ENCODE results near the gene RPS6KC1. TPM values are rescaled to one million over a fixed set of nuclear protein-coding genes. Genes with fewer than 3 reads are reported as not detected.

The RPS6KC1 gene
- polyA plus RNA-seq, 4 donors, result 5.7 to 11.1 (median 5.8) TPM

DNA sequence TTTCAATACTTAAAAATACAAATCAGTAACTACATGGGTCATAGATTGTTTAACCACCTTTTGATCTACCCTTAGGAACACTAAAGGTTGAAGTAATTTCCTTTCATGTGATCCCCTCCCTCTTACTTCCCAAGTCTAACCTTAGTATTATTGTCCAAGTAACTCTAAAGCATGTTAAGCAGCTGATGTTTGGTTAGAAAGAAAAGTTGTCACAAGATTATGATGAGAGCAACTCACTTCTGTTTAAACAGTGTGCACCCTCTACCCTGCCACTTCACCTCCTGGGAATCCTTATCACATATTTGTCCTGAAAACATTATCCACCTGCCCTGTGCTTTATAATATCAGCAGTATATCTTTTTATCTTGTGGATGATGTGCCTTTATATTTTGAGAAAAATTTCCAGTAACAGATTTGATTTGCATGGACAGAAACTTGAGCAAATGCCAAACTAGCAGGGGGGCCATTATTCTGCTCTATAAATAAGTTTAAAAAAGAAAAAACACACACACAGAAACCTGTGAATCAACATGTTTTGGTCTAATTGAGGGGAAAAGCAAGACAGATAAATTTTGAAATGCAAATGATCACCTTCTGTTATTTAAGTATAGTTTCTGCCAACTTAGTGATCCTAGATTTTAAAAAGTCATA, 194.3 kb downstream of the RPS6KC1 start:
- peaks cover 0 to 5% (median 4%) of the 10 kb centered on the region in 3 donors for H3K36me3 ChIP-seq (ENCODE audit: control insufficient read depth in 3 of 3, insufficient read depth in 2 of 3, low read depth in 1 of 3, low read length in 3 of 3)
- H3K4me3 ChIP-seq (ENCODE audit: low read depth in 1 of 3, low read length in 3 of 3), result no peak overlapping the region
- H3K27ac ChIP-seq (ENCODE audit: low read depth in 1 of 3, low read length in 2 of 3), result no peak overlapping the region
- H3K9me3 ChIP-seq (ENCODE audit: control insufficient read depth in 2 of 2, insufficient read depth in 1 of 2, low read depth in 1 of 2, low read length in 1 of 2), result no peaks in the 10 kb centered on the region
- FAIRE-seq (no peak), DNase-seq (peak in 1 of 2 donors; percentile 11)
- no peaks in the 10 kb centered on the region for H3K27me3 ChIP-seq (ENCODE audit: control insufficient read depth in 3 of 3, insufficient read depth in 3 of 3, low read length in 3 of 3)
- peaks cover 0 to 21% (median 0%) of the 10 kb centered on the region in 3 donors for H3K4me1 ChIP-seq (ENCODE audit: control insufficient read depth in 3 of 3, insufficient read depth in 2 of 3, low read depth in 1 of 3, low read length in 2 of 3)

DNA sequence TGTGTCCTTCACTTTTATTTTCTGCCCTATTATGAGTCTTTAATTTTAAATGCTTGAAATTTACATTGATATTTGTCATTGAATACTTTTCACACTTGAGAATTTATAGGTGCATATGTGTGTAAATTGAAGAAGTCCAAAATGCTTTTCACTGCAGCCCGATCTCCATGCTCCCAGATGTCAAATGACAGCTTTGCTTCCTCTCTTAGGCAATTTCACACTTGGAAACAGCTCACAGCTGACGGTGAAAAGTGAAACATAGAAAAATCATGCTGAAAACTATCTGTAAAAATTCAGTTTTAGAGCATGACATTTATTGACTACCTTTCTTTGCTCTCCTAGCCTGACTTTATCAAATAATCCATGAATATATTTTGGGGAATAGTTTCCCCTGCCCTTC, 196.0 kb downstream of the RPS6KC1 start:
- Histone ChIP-seq H3K27me3 (ENCODE audit: control insufficient read depth in 3 of 3, insufficient read depth in 3 of 3, low read length in 3 of 3) (no peaks in the 10 kb centered on the region), H3K9me3 (ENCODE audit: control insufficient read depth in 2 of 2, insufficient read depth in 1 of 2, low read depth in 1 of 2, low read length in 1 of 2) (no peaks in the 10 kb centered on the region), H3K27ac (ENCODE audit: low read depth in 1 of 3, low read length in 2 of 3) (no peak overlapping the region), H3K4me1 (ENCODE audit: control insufficient read depth in 3 of 3, insufficient read depth in 2 of 3, low read depth in 1 of 3, low read length in 2 of 3) (peaks cover 0 to 33% (median 0%) of the 10 kb centered on the region in 3 donors), H3K4me3 (ENCODE audit: low read depth in 1 of 3, low read length in 3 of 3) (no peak overlapping the region), H3K36me3 (ENCODE audit: control insufficient read depth in 3 of 3, insufficient read depth in 2 of 3, low read depth in 1 of 3, low read length in 3 of 3) (peaks cover 0 to 2% (median 0%) of the 10 kb centered on the region in 3 donors)
- no peak for FAIRE-seq
- no peak for DNase-seq
- WGBS, 3 donors, result 67 to 93% (median 81%) methylated on average over 2 of the region's 2 CpGs

DNA sequence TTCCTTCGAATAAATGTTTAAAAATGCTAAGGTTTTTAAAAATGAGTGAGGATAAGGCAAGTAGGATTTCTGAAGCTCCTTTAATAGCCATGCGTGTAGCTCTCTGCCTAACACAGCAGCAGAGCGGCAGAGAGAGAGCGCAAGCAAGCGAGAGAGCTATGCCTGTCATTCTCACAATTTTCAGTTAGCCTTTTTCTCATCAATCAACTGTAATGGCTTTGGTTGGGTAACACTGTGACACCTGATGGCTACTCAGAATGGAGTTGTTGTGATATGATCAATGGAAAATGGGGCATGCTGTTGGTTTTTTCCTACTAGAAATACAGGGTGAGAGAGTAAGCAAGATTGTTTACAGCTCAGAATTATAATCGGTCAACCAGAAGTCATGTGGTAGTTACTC, 198.4 kb downstream of the RPS6KC1 start:
- 97 to 98% (median 98%) methylated on average over 6 of the region's 6 CpGs for WGBS, 3 donors
- FAIRE-seq (no peak), DNase-seq (no peak)
- Histone ChIP-seq H3K27me3 (ENCODE audit: control insufficient read depth in 3 of 3, insufficient read depth in 3 of 3, low read length in 3 of 3) (no peaks in the 10 kb centered on the region), H3K4me3 (ENCODE audit: low read depth in 1 of 3, low read length in 3 of 3) (no peak overlapping the region), H3K36me3 (ENCODE audit: control insufficient read depth in 3 of 3, insufficient read depth in 2 of 3, low read depth in 1 of 3, low read length in 3 of 3) (peaks cover 0 to 2% (median 0%) of the 10 kb centered on the region in 3 donors), H3K27ac (ENCODE audit: low read depth in 1 of 3, low read length in 2 of 3) (no peak overlapping the region), H3K4me1 (ENCODE audit: control insufficient read depth in 3 of 3, insufficient read depth in 2 of 3, low read depth in 1 of 3, low read length in 2 of 3) (peaks cover 0 to 33% (median 0%) of the 10 kb centered on the region in 3 donors), H3K9me3 (ENCODE audit: control insufficient read depth in 2 of 2, insufficient read depth in 1 of 2, low read depth in 1 of 2, low read length in 1 of 2) (no peaks in the 10 kb centered on the region)

DNA sequence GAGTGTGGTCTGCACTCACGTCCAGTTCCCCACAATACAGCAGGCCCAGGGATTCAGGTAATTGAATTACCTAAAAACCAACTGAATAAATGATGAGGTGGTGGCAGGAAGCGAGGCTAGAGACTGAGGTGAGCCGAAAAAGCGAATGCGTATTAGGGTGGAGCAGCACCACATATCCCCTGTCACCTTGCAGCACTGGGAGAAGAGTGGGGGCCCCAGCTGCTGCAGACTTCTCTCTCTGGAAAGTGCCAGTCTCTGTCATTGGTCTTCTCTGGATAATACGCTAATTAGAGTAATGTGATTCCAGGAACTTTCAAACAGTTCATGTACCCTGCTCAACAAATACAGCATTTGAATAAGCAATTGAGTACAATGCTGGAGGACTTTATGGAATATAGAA, 199.0 kb downstream of the RPS6KC1 start:
- Histone ChIP-seq H3K27ac (ENCODE audit: low read depth in 1 of 3, low read length in 2 of 3) (peak overlapping the region in 1 of 3 donors; percentile 57), H3K4me1 (ENCODE audit: control insufficient read depth in 3 of 3, insufficient read depth in 2 of 3, low read depth in 1 of 3, low read length in 2 of 3) (peaks cover 0 to 29% (median 0%) of the 10 kb centered on the region in 3 donors), H3K4me3 (ENCODE audit: low read depth in 1 of 3, low read length in 3 of 3) (no peak overlapping the region), H3K9me3 (ENCODE audit: control insufficient read depth in 2 of 2, insufficient read depth in 1 of 2, low read depth in 1 of 2, low read length in 1 of 2) (no peaks in the 10 kb centered on the region), H3K27me3 (ENCODE audit: control insufficient read depth in 3 of 3, insufficient read depth in 3 of 3, low read length in 3 of 3) (no peaks in the 10 kb centered on the region), H3K36me3 (ENCODE audit: control insufficient read depth in 3 of 3, insufficient read depth in 2 of 3, low read depth in 1 of 3, low read length in 3 of 3) (peaks cover 0 to 2% (median 0%) of the 10 kb centered on the region in 3 donors)
- FAIRE-seq (no peak), DNase-seq (no peak)
- WGBS, 3 donors, result 95 to 97% (median 95%) methylated on average over 6 of the region's 6 CpGs

DNA sequence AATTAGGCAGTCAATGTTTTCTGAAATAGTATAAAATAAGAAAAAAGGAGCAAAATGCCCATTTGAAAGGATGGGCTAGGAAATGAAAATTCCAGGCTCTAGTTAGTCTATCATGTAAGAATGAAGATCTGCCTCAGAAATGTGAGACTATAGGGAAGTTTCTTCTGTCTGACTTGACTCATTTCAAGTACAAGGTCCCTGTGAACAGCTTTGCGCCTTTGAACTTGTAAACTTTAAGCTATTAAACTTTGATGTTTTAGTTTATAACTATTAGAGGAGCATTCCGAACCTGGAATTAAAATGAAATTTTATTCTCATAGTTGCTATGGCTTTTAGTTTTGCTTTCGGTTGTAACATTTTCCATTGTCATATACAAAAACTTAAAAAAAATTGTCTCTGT, 199.4 kb downstream of the RPS6KC1 start:
- H3K27ac ChIP-seq (ENCODE audit: low read depth in 1 of 3, low read length in 2 of 3), result peak overlapping the region in 1 of 3 donors; percentile 57
- H3K9me3 ChIP-seq (ENCODE audit: control insufficient read depth in 2 of 2, insufficient read depth in 1 of 2, low read depth in 1 of 2, low read length in 1 of 2), result no peaks in the 10 kb centered on the region
- H3K27me3 ChIP-seq (ENCODE audit: control insufficient read depth in 3 of 3, insufficient read depth in 3 of 3, low read length in 3 of 3), result no peaks in the 10 kb centered on the region
- peaks cover 0 to 29% (median 0%) of the 10 kb centered on the region in 3 donors for H3K4me1 ChIP-seq (ENCODE audit: control insufficient read depth in 3 of 3, insufficient read depth in 2 of 3, low read depth in 1 of 3, low read length in 2 of 3)
- FAIRE-seq (no peak), DNase-seq (peak in 1 of 2 donors; percentile 57)
- H3K4me3 ChIP-seq (ENCODE audit: low read depth in 1 of 3, low read length in 3 of 3), result no peak overlapping the region
- H3K36me3 ChIP-seq (ENCODE audit: control insufficient read depth in 3 of 3, insufficient read depth in 2 of 3, low read depth in 1 of 3, low read length in 3 of 3), result peaks cover 0 to 2% (median 0%) of the 10 kb centered on the region in 3 donors
- 59 to 70% (median 61%) methylated on average over 3 of the region's 3 CpGs for WGBS, 3 donors

DNA sequence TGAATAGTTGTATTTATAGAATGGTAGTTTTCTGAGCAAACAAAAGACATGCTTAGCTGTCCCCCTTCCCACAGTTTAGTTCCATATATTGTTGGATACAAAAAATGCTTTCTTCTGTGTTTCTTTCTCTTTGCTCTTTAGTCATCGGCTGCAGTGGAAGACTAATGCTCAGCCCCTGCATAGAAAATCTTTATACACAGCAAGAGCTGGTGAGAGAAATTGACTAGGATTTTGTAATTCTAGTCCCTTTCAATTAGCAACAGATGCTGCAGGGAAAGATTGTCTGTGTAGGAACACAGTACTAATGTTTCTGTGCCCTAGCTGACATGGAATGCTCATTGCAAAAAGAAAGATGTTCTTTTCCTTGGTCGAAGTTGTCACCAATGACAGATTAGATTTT, 200.9 kb downstream of the RPS6KC1 start:
- Histone ChIP-seq H3K27ac (ENCODE audit: low read depth in 1 of 3, low read length in 2 of 3) (no peak overlapping the region), H3K4me1 (ENCODE audit: control insufficient read depth in 3 of 3, insufficient read depth in 2 of 3, low read depth in 1 of 3, low read length in 2 of 3) (peaks cover 0 to 29% (median 0%) of the 10 kb centered on the region in 3 donors), H3K36me3 (ENCODE audit: control insufficient read depth in 3 of 3, insufficient read depth in 2 of 3, low read depth in 1 of 3, low read length in 3 of 3) (peaks cover 0 to 1% (median 0%) of the 10 kb centered on the region in 3 donors), H3K9me3 (ENCODE audit: control insufficient read depth in 2 of 2, insufficient read depth in 1 of 2, low read depth in 1 of 2, low read length in 1 of 2) (no peaks in the 10 kb centered on the region), H3K27me3 (ENCODE audit: control insufficient read depth in 3 of 3, insufficient read depth in 3 of 3, low read length in 3 of 3) (no peaks in the 10 kb centered on the region), H3K4me3 (ENCODE audit: low read depth in 1 of 3, low read length in 3 of 3) (no peak overlapping the region)
- 87 to 93% (median 90%) methylated on average over 2 of the region's 2 CpGs for WGBS, 3 donors
- no peak for FAIRE-seq
- DNase-seq, result no peak

DNA sequence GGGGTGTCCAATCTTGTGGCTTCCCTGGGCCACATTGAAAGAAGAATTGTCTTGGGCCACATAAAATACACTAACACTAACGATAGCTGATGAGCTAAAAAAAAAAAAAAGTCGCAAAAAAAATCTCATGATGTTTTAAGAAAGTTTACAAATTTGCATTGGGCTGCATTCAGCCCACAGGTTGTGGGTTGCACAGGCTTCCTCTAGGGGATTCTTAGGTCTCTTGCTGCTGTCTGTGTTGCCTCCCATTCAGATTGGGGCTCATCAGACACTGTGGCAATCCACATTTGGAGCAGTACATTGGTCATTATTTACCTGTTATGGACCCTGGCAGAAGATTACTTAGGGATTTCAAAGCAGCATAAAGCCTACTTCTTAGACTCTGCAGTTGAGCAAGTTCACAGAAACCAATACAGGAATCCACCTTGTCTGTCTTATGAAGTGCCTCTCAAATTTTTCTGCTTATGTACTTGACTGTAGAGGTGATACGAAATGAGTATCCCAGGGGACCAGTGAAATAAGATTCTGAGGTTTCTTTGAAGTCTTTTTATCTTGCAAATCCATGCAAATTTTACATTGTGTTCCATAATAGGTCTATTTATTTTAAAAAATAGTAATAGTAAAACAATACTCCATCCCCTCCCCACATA, 205.5 kb downstream of the RPS6KC1 start:
- Histone ChIP-seq H3K4me3 (ENCODE audit: low read depth in 1 of 3, low read length in 3 of 3) (no peak overlapping the region), H3K27me3 (ENCODE audit: control insufficient read depth in 3 of 3, insufficient read depth in 3 of 3, low read length in 3 of 3) (no peaks in the 10 kb centered on the region), H3K9me3 (ENCODE audit: control insufficient read depth in 2 of 2, insufficient read depth in 1 of 2, low read depth in 1 of 2, low read length in 1 of 2) (no peaks in the 10 kb centered on the region), H3K4me1 (ENCODE audit: control insufficient read depth in 3 of 3, insufficient read depth in 2 of 3, low read depth in 1 of 3, low read length in 2 of 3) (peaks cover 0 to 4% (median 0%) of the 10 kb centered on the region in 3 donors), H3K36me3 (ENCODE audit: control insufficient read depth in 3 of 3, insufficient read depth in 2 of 3, low read depth in 1 of 3, low read length in 3 of 3) (no peaks in the 10 kb centered on the region), H3K27ac (ENCODE audit: low read depth in 1 of 3, low read length in 2 of 3) (no peak overlapping the region)
- DNase-seq, result no peak
- no peak for FAIRE-seq
- 93 to 96% (median 95%) methylated on average over 3 of the region's 3 CpGs for WGBS, 3 donors

DNA sequence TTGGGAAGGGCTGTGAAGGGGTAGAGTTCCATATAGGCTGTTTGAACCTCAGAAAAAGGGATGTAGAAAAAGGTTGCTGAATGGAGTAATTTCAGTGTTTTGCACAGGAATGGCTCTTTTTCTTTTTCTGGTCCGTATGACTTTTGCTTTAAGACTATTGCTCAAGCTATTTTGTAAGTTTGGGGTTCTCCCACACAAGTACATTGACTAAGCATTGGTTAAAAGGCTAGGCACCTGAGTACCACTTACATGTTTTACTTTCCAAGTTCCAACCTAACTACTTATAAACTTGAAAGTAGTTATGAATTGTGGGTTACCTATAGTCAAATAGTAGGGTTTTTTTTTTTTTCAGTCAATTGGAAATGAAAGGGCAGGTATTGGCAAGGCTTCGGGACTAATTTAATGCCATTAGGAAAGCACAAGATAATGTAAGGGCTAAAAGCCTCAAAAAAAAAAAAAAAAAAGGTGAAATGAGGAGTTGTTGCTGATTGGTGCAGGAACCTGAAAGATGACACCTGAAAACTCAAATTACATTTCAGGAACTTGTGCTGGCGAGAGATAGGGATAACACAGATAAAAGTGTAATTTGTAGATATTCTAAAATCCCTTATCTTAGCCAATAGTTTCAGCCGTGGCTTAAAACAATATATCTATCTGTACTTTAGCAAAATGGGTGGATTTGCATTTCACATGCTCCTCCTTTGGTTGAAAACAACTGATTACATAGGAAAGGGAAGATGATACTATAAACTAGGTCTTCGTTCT, 209.5 kb downstream of the RPS6KC1 start:
- Histone ChIP-seq H3K36me3 (ENCODE audit: control insufficient read depth in 3 of 3, insufficient read depth in 2 of 3, low read depth in 1 of 3, low read length in 3 of 3) (peaks cover 0 to 4% (median 0%) of the 10 kb centered on the region in 3 donors), H3K4me3 (ENCODE audit: low read depth in 1 of 3, low read length in 3 of 3) (no peak overlapping the region), H3K27me3 (ENCODE audit: control insufficient read depth in 3 of 3, insufficient read depth in 3 of 3, low read length in 3 of 3) (no peaks in the 10 kb centered on the region), H3K9me3 (ENCODE audit: control insufficient read depth in 2 of 2, insufficient read depth in 1 of 2, low read depth in 1 of 2, low read length in 1 of 2) (no peaks in the 10 kb centered on the region), H3K27ac (ENCODE audit: low read depth in 1 of 3, low read length in 2 of 3) (no peak overlapping the region), H3K4me1 (ENCODE audit: control insufficient read depth in 3 of 3, insufficient read depth in 2 of 3, low read depth in 1 of 3, low read length in 2 of 3) (no peaks in the 10 kb centered on the region)
- FAIRE-seq (no peak), DNase-seq (no peak)
- 74 to 82% (median 79%) methylated on average over 5 of the region's 5 CpGs for WGBS, 3 donors
